IMR-90 (cell line): Measurements from ENCODE around the gene SRSF7. TPM values are rescaled to one million over a fixed set of nuclear protein-coding genes. Genes with fewer than 3 reads are reported as not detected.

Source experiments
- ATAC-seq: fragments of 200-7000 bp; cut with Tn5 transposase; 2 replicates; pipeline ENCODE4 v1.9.1; 2020; ENCODE audit warnings: low read depth, mild to moderate bottlenecking, moderate library complexity
- BruUV-seq: library from RNA; stranded (reverse); fragments of 400-500 nt; replicated peaks from 2 replicates; lab custom pipeline; 2021; lab: Mats Ljungman, UMichigan
- CTCF ChIA-PET: fragments of 300-600 bp; formaldehyde crosslinking; extraction: SDS; loops from one replicate; lab custom pipeline; 2021; ENCODE audit warnings: antibody characterized with exemption; lab: Yijun Ruan, JAX
- POLR2A ChIA-PET: fragments of 300-600 bp; sonication (Branson Sonifier 250); formaldehyde crosslinking; loops from one replicate; lab custom pipeline; 2022; ENCODE audit warnings: antibody characterized with exemption; ENCODE audit not compliant: unreplicated experiment; lab: Charles Lee
- DNase-seq: peaks from one replicate; pipeline ENCODE4 v3.0.0; 2013
- H2AFZ ChIP-seq: replicated peaks from 2 replicates; pipeline ENCODE3; 2013; ENCODE audit warnings: low read length, mild to moderate bottlenecking; ENCODE audit not compliant: poor library complexity
- H2AK5ac ChIP-seq: 2 replicates; pipeline ENCODE4 v1.6.1; 2013; ENCODE audit warnings: low read depth, low read length, inconsistent platforms
- H2AK9ac ChIP-seq: replicated peaks from 2 replicates; pipeline ENCODE3; 2013; ENCODE audit warnings: mild to moderate bottlenecking, low read depth, low read length, moderate library complexity; ENCODE audit not compliant: poor library complexity
- H2BK120ac ChIP-seq: 2 replicates; pipeline ENCODE4 v1.6.1; 2013; ENCODE audit warnings: low read depth, low read length, inconsistent platforms
- H2BK15ac ChIP-seq: 3 replicates; pipeline ENCODE4 v1.6.1; 2013; ENCODE audit warnings: low read depth, low read length, inconsistent platforms
- H2BK20ac ChIP-seq: 2 replicates; pipeline ENCODE4 v1.6.1; 2013; ENCODE audit warnings: low read depth, mild to moderate bottlenecking, inconsistent platforms, low read length, moderate library complexity
- H2BK5ac ChIP-seq: 2 replicates; pipeline ENCODE4 v1.6.1; 2013; ENCODE audit warnings: mild to moderate bottlenecking, low read depth, low read length, inconsistent platforms; ENCODE audit not compliant: poor library complexity, severe bottlenecking
- H3K14ac ChIP-seq: replicated peaks from 2 replicates; pipeline ENCODE4 v1.6.1; 2013; ENCODE audit warnings: low read depth, low read length, inconsistent platforms
- H3K18ac ChIP-seq: 2 replicates; pipeline ENCODE4 v1.6.1; 2013; ENCODE audit warnings: low read depth, low read length, control low read depth
- H3K23ac ChIP-seq: 2 replicates; pipeline ENCODE4 v1.6.1; 2013; ENCODE audit warnings: low read depth, low read length, inconsistent platforms
- H3K27ac ChIP-seq: 2 replicates; pipeline ENCODE4 v1.5.1; 2013; ENCODE audit warnings: mild to moderate bottlenecking, control low read depth, low read length; ENCODE audit not compliant: insufficient read depth
- H3K27me3 ChIP-seq: 2 replicates; pipeline ENCODE4 v1.6.1; 2013; ENCODE audit warnings: low read length; ENCODE audit not compliant: control insufficient read depth, insufficient read depth
- H3K36me3 ChIP-seq: 2 replicates; pipeline ENCODE4 v1.6.1; 2013; ENCODE audit warnings: low read length, mixed read lengths; ENCODE audit not compliant: control insufficient read depth, insufficient read depth
- H3K4ac ChIP-seq: 2 replicates; pipeline ENCODE4 v1.6.1; 2013; ENCODE audit warnings: low read depth, low read length, inconsistent platforms
- H3K4me1 ChIP-seq: 2 replicates; pipeline ENCODE4 v1.6.1; 2013; ENCODE audit warnings: low read length, mixed read lengths; ENCODE audit not compliant: control insufficient read depth, insufficient read depth
- H3K4me2 ChIP-seq: 2 replicates; pipeline ENCODE4 v1.6.1; 2013; ENCODE audit warnings: low read depth, mild to moderate bottlenecking, control low read depth, low read length, moderate library complexity
- H3K4me3 ChIP-seq: 2 replicates; pipeline ENCODE4 v1.5.1; 2013; ENCODE audit warnings: low read depth, mild to moderate bottlenecking, control low read depth, low read length, moderate library complexity; ENCODE audit not compliant: insufficient read depth
- H3K56ac ChIP-seq: 2 replicates; pipeline ENCODE4 v1.6.1; 2013; ENCODE audit warnings: low read length, inconsistent platforms; ENCODE audit not compliant: insufficient read depth; ENCODE audit errors: extremely low read depth
- H3K79me1 ChIP-seq, 2 experiments: 2 replicates each; pipeline ENCODE4 v1.6.1; 2013; ENCODE audit warnings: low read length in 2 of 2, inconsistent platforms in 1 of 2, low read depth in 1 of 2
- H3K9ac ChIP-seq: 2 replicates; pipeline ENCODE4 v1.6.1; 2013; ENCODE audit warnings: low read depth, low read length, control low read depth
- H3K9me1 ChIP-seq: 2 replicates; pipeline ENCODE4 v1.6.1; 2013; ENCODE audit warnings: low read length, inconsistent platforms; ENCODE audit not compliant: insufficient read depth
- H3K9me3 ChIP-seq: 2 replicates; pipeline ENCODE4 v1.6.1; 2013; ENCODE audit warnings: low read length; ENCODE audit not compliant: control insufficient read depth, insufficient read depth
- H4K20me1 ChIP-seq: 2 replicates; pipeline ENCODE4 v1.6.1; 2013; ENCODE audit warnings: low read length, inconsistent platforms; ENCODE audit not compliant: insufficient read depth
- H4K5ac ChIP-seq: 2 replicates; pipeline ENCODE4 v1.6.1; 2013; ENCODE audit warnings: mild to moderate bottlenecking, low read depth, low read length, control low read depth
- H4K8ac ChIP-seq, 2 experiments: 2 replicates each; pipeline ENCODE4 v1.6.1; 2013; ENCODE audit warnings: low read depth in 2 of 2, low read length in 2 of 2, control low read depth in 1 of 2, inconsistent platforms in 1 of 2
- H4K91ac ChIP-seq: 2 replicates; pipeline ENCODE4 v1.6.1; 2013; ENCODE audit warnings: low read depth, low read length, inconsistent platforms; ENCODE audit not compliant: insufficient read depth
- BHLHE40 ChIP-seq: fragments of 150-350 bp; IDR thresholded peaks from 2 replicates; pipeline ENCODE4 v1.6.1; 2016; ENCODE audit warnings: mild to moderate bottlenecking, low read depth, low read length
- CEBPB ChIP-seq: IDR thresholded peaks from 2 replicates; pipeline ENCODE4 v1.6.1; 2012; ENCODE audit warnings: low read depth, low read length, improper control_type of control experiment
- MAFK ChIP-seq: IDR thresholded peaks from 2 replicates; pipeline ENCODE4 v1.6.1; 2012; ENCODE audit warnings: low read depth, low read length, improper control_type of control experiment
- MXI1 ChIP-seq: IDR thresholded peaks from 2 replicates; pipeline ENCODE4 v1.6.1; 2012; ENCODE audit warnings: low read depth, mild to moderate bottlenecking, low read length, moderate library complexity, borderline replicate concordance
- NFE2L2 ChIP-seq: fragments of 150-350 bp; IDR thresholded peaks from 2 replicates; pipeline ENCODE4 v1.6.1; 2016; ENCODE audit warnings: low read depth, mild to moderate bottlenecking, low read length
- RCOR1 ChIP-seq: IDR thresholded peaks from 2 replicates; pipeline ENCODE4 v1.6.1; 2012; ENCODE audit warnings: mild to moderate bottlenecking, low read length, improper control_type of control experiment; ENCODE audit not compliant: insufficient replicate concordance
- RFX5 ChIP-seq: IDR thresholded peaks from 2 replicates; pipeline ENCODE4 v1.8.0; 2012; ENCODE audit warnings: low read depth, mild to moderate bottlenecking, low read length, moderate library complexity
- SMC3 ChIP-seq: fragments of 150-350 bp; IDR thresholded peaks from 2 replicates; pipeline ENCODE4 v1.6.1; 2016; ENCODE audit warnings: low read depth, mild to moderate bottlenecking, antibody characterized with exemption, low read length, moderate library complexity
- WGBS, 2 experiments: methylation state at CpG; one replicate each; pipeline versions ENCODE4 v1.1.5 to v1.1.7; 2013; ENCODE audit warnings: missing lambda C conversion rate in 2 of 2; ENCODE audit not compliant: insufficient read length in 1 of 2; ENCODE audit errors: extremely low coverage in 2 of 2; 5-methylcytosine and 5-hydroxymethylcytosine counted together
- dilution Hi-C: fragments of 300-500 bp; cut with HindIII; formaldehyde crosslinking; loops from one replicate; pipeline ENCODE4 v1.14.3; 2018; ENCODE audit warnings: low sequenced_read_pairs; ENCODE audit not compliant: unreplicated experiment
- in situ Hi-C: fragments of 300-500 bp; cut with MboI; formaldehyde crosslinking; loops from 3 replicates; pipeline ENCODE4 v1.14.3; 2019; ENCODE audit warnings: low sequenced_read_pairs, inconsistent platforms, mixed read lengths
- intact Hi-C: fragments of 100-400 bp; cut with micrococcal nuclease; formaldehyde crosslinking; loops from 2 replicates; pipeline ENCODE4 v1.10.0; 2022
- polyA plus RNA-seq, 3 experiments: library from polyadenylated mRNA; depleted of rRNA; stranded (reverse); fragments of >200 nt; gene quantifications; 2 replicates each; pipeline ENCODE4 v1.2.3, GENCODE V29; 2012; ENCODE audit warnings: low replicate concordance in 1 of 3
- total RNA-seq: library from RNA; depleted of rRNA; stranded (reverse); fragments of >200 nt; gene quantifications from 2 replicates; pipeline ENCODE4 v1.2.3, GENCODE V29; 2012
- TF ChIP-seq, protein P1 (sequence below): conservative IDR thresholded peaks from 2 replicates; pipeline ENCODE4 v1.5.1; 2012; ENCODE audit warnings: mild to moderate bottlenecking, low read depth, low read length, improper control_type of control experiment

Gene SRSF7
- total and polyA plus RNA-seq, 2 of the 4 experiments (the other 2 are of a cell fraction) = 148 to 191 TPM

DNA sequence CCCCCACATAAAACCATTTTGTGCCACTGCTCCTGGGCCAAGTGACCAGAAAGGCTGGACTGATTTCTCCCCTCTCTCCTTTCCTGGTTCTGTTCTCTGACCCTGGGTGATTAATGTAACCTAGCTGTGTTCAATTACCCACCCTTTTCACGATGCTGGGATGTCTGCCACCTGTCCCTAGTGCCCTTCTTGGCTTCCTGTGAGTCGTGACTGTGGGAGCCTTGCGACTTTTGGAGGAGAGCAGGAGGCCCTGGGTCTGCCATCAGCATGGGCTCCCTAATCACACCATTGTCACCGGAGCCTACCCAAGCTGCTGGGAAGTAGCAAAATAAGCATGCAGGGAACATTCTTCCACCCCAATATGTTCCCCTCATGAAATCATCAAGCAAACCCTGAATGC is 38.3 kb downstream of the SRSF7 start:
- DNase-seq (no peak), ATAC-seq (no peak)
- no peak overlapping the region for H4K8ac ChIP-seq
- no peak overlapping the region for H3K4me3 ChIP-seq
- H4K20me1 ChIP-seq = no peaks in the 10 kb centered on the region
- WGBS, 2 experiments = no CpG with 5 or more reads among the region's 4 CpGs
- H2BK20ac ChIP-seq = no peak overlapping the region
- H3K36me3 ChIP-seq = no peaks in the 10 kb centered on the region
- POLR2A ChIA-PET = no interaction called here
- intact Hi-C loops (no loop called here), dilution Hi-C loops (no loop called here), in situ Hi-C loops (no loop called here)
- 0 out of 2 replicates have a peak, but pooled peaks cover 9% of the 10 kb centered on the region for H3K9me1 ChIP-seq
- no peak overlapping the region for H3K23ac ChIP-seq
- peaks cover 7% of the 10 kb centered on the region for H3K4me1 ChIP-seq
- H3K9ac ChIP-seq = no peak overlapping the region
- CTCF ChIA-PET = no interaction called here
- no peak overlapping the region for H3K18ac ChIP-seq
- no peak overlapping the region for H2AFZ ChIP-seq
- no peak overlapping the region for H2BK120ac ChIP-seq
- H3K4ac ChIP-seq = no peak overlapping the region
- H3K27ac ChIP-seq = no peak overlapping the region
- H3K14ac ChIP-seq = no peak overlapping the region
- BruUV-seq = no TSS peak
- H3K9me3 ChIP-seq = no peaks in the 10 kb centered on the region
- peak overlapping the region; percentile 19 for H2AK9ac ChIP-seq
- H3K4me2 ChIP-seq = no peak overlapping the region
- no peak overlapping the region for H4K5ac ChIP-seq
- H2AK5ac ChIP-seq = no peak overlapping the region
- no peak for TF ChIP-seq BHLHE40
- TF ChIP-seq, protein P1, sequence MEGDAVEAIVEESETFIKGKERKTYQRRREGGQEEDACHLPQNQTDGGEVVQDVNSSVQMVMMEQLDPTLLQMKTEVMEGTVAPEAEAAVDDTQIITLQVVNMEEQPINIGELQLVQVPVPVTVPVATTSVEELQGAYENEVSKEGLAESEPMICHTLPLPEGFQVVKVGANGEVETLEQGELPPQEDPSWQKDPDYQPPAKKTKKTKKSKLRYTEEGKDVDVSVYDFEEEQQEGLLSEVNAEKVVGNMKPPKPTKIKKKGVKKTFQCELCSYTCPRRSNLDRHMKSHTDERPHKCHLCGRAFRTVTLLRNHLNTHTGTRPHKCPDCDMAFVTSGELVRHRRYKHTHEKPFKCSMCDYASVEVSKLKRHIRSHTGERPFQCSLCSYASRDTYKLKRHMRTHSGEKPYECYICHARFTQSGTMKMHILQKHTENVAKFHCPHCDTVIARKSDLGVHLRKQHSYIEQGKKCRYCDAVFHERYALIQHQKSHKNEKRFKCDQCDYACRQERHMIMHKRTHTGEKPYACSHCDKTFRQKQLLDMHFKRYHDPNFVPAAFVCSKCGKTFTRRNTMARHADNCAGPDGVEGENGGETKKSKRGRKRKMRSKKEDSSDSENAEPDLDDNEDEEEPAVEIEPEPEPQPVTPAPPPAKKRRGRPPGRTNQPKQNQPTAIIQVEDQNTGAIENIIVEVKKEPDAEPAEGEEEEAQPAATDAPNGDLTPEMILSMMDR = no peak
- TF ChIP-seq NFE2L2 = no peak
- TF ChIP-seq SMC3 = no peak
- TF ChIP-seq MAFK = no peak
- no peak for TF ChIP-seq RFX5
- no peak for TF ChIP-seq CEBPB
- no peak for TF ChIP-seq RCOR1
- TF ChIP-seq MXI1 = no peak
- no peak overlapping the region for H2BK5ac ChIP-seq
- no peak overlapping the region for H4K91ac ChIP-seq
- H3K56ac ChIP-seq = no peak overlapping the region
- H3K27me3 ChIP-seq = no peaks in the 10 kb centered on the region
- no peak overlapping the region for H2BK15ac ChIP-seq
- H3K79me1 ChIP-seq = no peaks in the 10 kb centered on the region
